NAMALWA (cell line): ENCODE results near the gene FHIT.
"Not testable (repeated sequence)": the region's sequence is repeated elsewhere in the genome, so short reads cannot be mapped to it uniquely, and the experiment has no call there.

Source experiments
- DNase-seq: peaks from one replicate; pipeline ENCODE4 v3.0.0-alpha.2; 2015; ENCODE audit warnings: low spot score

The FHIT gene

GRCh38 chr3:59994732-59995304 lies 1256.4 kb downstream of the FHIT start:
- DNase-seq = no peak

GRCh38 chr3:59992578-59992977 lies 1258.7 kb downstream of the FHIT start:
- DNase-seq = no peak

- DNase-seq = no peak
Observed at GRCh38 chr3:59990915-59991314, 1260.3 kb downstream of the FHIT start.

GRCh38 chr3:59982510-59982909 lies 1268.7 kb downstream of the FHIT start:
- DNase-seq = no peak

GRCh38 chr3:59981377-59981776 lies 1269.9 kb downstream of the FHIT start:
- DNase-seq = no peak

- DNase-seq = no peak
Observed at GRCh38 chr3:59980576-59980975, 1270.7 kb downstream of the FHIT start.

GRCh38 chr3:59979542-59979941 lies 1271.7 kb downstream of the FHIT start:
- DNase-seq = no peak

GRCh38 chr3:59978979-59979378 lies 1272.3 kb downstream of the FHIT start:
- DNase-seq = no peak

GRCh38 chr3:59970796-59971195 lies 1280.5 kb downstream of the FHIT start:
- DNase-seq = no peak

- no peak for DNase-seq
Observed at GRCh38 chr3:59970376-59970775, 1280.9 kb downstream of the FHIT start.

GRCh38 chr3:59968513-59969045 lies 1282.7 kb downstream of the FHIT start:
- DNase-seq = no peak

GRCh38 chr3:59963676-59964075 lies 1287.6 kb downstream of the FHIT start:
- DNase-seq = no peak

GRCh38 chr3:59957150-59957549 lies 1294.1 kb downstream of the FHIT start:
- no peak for DNase-seq

- no peak for DNase-seq
Observed at GRCh38 chr3:59953104-59953503, 1298.1 kb downstream of the FHIT start.

GRCh38 chr3:59949311-59949710 lies 1301.9 kb downstream of the FHIT start:
- DNase-seq = no peak

- no peak for DNase-seq
Observed at GRCh38 chr3:59946401-59946800, 1304.9 kb downstream of the FHIT start.

- no peak for DNase-seq
Observed at GRCh38 chr3:59940718-59941117, 1310.5 kb downstream of the FHIT start.

GRCh38 chr3:59939826-59940426 lies 1311.3 kb downstream of the FHIT start:
- no peak for DNase-seq

- no peak for DNase-seq
Observed at GRCh38 chr3:59938828-59939227, 1312.4 kb downstream of the FHIT start.

GRCh38 chr3:59937201-59937600 lies 1314.1 kb downstream of the FHIT start:
- DNase-seq = no peak

- no peak for DNase-seq
Observed at GRCh38 chr3:59936472-59936871, 1314.8 kb downstream of the FHIT start.

GRCh38 chr3:59935025-59935424 lies 1316.2 kb downstream of the FHIT start:
- DNase-seq = no peak

GRCh38 chr3:59934560-59934959 lies 1316.7 kb downstream of the FHIT start:
- DNase-seq = not testable (repeated sequence)

- no peak for DNase-seq
Observed at GRCh38 chr3:59930170-59930569, 1321.1 kb downstream of the FHIT start.
